ENCODE data around the gene RD3L.

Gene RD3L

GRCh38 chr14:103941973-103942736 is at the start of gene RD3L:
RD3L (minus strand) TSS chr14:103942529; CDS start chr14:103941695, 834 bp downstream.
- no peak for DNase-seq

GRCh38 chr14:103989964-103990363 is 47.6 kb upstream of the RD3L start:
- no peak for DNase-seq

- DNase-seq = no peak
Measured at GRCh38 chr14:103989034-103989433, 46.7 kb upstream of the RD3L start.

- no peak for DNase-seq
Measured at GRCh38 chr14:103984196-103984595, 41.9 kb upstream of the RD3L start.

- peak; percentile 2 for DNase-seq
Measured at GRCh38 chr14:103980623-103981238, 38.4 kb upstream of the RD3L start.

GRCh38 chr14:103974575-103974974 is 32.2 kb upstream of the RD3L start:
- DNase-seq = no peak

GRCh38 chr14:103973354-103973753 is 31.0 kb upstream of the RD3L start:
- no peak for DNase-seq

GRCh38 chr14:103969961-103970360 is 27.6 kb upstream of the RD3L start:
- no peak for DNase-seq

GRCh38 chr14:103966631-103967030 is 24.3 kb upstream of the RD3L start:
- no peak for DNase-seq

GRCh38 chr14:103961928-103962578 is 19.7 kb upstream of the RD3L start:
- DNase-seq = no peak

- DNase-seq = no peak
Measured at GRCh38 chr14:103960457-103961055, 18.2 kb upstream of the RD3L start.

GRCh38 chr14:103949131-103949790 is 6.9 kb upstream of the RD3L start:
- DNase-seq = no peak

- no peak for DNase-seq
Measured at GRCh38 chr14:103948442-103948841, 6.1 kb upstream of the RD3L start.

GRCh38 chr14:103946975-103947374 is 4.6 kb upstream of the RD3L start:
- DNase-seq = no peak

GRCh38 chr14:103943673-103944072 is 1.3 kb upstream of the RD3L start:
- DNase-seq = no peak

GRCh38 chr14:103941462-103941861 is 867 bp downstream of the RD3L start:
- no peak for DNase-seq

GRCh38 chr14:103935102-103935501 is 7.2 kb downstream of the RD3L start:
- DNase-seq = no peak

GRCh38 chr14:103932791-103933490 is 9.4 kb downstream of the RD3L start:
- no peak for DNase-seq

GRCh38 chr14:103931422-103931821 is 10.9 kb downstream of the RD3L start:
- DNase-seq = no peak

- no peak for DNase-seq
Measured at GRCh38 chr14:103930051-103930604, 12.2 kb downstream of the RD3L start.

- DNase-seq = no peak
Measured at GRCh38 chr14:103928011-103928890, 14.1 kb downstream of the RD3L start, which contains the start of gene TDRD9. TDRD9 (plus strand) TSS chr14:103928456; CDS start chr14:103928510, 54 bp downstream.

Measured in kidney glomerular epithelial cell (primary cell).